ENCODE results near the gene TNFSF11.

TNFSF11 gene

DNA sequence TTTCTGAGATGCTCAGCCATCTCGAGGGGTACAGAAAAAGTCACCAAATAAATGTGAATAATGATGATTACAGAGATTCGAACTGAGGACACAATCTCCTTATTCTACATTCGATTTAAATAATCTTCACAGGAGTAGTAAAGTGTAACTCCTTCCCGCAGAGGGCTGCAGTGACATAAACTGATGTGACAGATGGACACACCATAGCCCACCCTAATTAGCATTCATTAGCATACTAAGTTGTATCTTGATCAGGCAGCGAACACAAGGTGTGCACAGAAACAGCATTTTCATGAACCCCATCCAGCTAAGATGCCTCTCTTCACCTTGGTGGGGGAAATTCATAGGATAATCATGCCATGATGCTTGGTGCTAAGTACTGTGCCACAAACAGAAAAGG lies 83.0 kb downstream of the TNFSF11 start:
- TF ChIP-seq, protein P1, sequence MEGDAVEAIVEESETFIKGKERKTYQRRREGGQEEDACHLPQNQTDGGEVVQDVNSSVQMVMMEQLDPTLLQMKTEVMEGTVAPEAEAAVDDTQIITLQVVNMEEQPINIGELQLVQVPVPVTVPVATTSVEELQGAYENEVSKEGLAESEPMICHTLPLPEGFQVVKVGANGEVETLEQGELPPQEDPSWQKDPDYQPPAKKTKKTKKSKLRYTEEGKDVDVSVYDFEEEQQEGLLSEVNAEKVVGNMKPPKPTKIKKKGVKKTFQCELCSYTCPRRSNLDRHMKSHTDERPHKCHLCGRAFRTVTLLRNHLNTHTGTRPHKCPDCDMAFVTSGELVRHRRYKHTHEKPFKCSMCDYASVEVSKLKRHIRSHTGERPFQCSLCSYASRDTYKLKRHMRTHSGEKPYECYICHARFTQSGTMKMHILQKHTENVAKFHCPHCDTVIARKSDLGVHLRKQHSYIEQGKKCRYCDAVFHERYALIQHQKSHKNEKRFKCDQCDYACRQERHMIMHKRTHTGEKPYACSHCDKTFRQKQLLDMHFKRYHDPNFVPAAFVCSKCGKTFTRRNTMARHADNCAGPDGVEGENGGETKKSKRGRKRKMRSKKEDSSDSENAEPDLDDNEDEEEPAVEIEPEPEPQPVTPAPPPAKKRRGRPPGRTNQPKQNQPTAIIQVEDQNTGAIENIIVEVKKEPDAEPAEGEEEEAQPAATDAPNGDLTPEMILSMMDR (IDR thresholded peaks at IDR 0.05): no peak
- no peak for TF ChIP-seq ZFX (IDR thresholded peaks at IDR 0.05; ENCODE audit: borderline replicate concordance)
- no peak overlapping the region for H3K27ac ChIP-seq

Data from 22Rv1 (cell line).